ENCODE measurements around the gene EFTUD2.
"Not testable (repeated sequence)": the region's sequence is repeated elsewhere in the genome, so short reads cannot be mapped to it uniquely, and the experiment has no call there.

The EFTUD2 gene

DNA sequence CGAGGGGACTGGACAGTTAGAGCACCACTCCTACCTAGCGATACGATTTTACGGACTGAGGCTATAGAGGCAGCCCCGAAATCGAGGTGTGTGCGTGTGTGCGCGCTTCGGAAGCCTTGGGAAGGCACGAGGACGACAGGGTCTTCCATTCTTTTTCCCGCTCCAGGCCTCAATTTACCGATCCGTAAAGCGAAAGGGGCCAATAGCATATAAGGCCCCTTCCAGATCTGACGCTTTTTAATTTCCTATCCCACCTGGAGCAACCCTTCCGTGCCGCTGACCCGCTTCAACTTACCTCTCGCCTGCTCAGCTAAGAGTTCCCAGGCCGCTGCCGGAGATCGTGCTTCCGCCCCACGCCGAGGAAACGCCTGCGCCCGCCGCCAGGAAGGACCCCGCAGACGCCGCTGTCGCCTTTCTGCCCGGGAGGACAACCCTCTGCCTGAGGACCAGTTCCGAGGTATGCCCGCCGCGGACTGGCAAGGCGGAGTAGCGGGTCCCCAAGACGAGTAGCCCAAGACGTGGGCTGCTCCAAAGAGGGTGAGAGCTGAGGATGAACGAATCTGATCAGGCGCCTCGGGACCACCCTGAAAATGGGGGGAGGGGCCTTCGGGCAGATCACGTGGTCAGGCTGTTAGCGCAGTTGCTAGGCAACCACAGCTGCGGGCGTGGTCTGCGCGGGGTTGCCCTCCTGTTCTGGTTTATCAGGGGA lies at the start of gene EFTUD2:
Gene EFTUD2 (minus strand): TSS at position 372 of the 709 bp plus-strand sequence. CDS start 4,924 bp downstream, outside the sequence.
- no peak for TF ChIP-seq CTCF (IDR thresholded peaks at IDR 0.05; ENCODE audit: low read depth, low read length)
- H3K4me3 ChIP-seq (ENCODE audit: low read depth, low read length), result peak within 1 kb of the TSS; percentile 83

- TF ChIP-seq CTCF (IDR thresholded peaks at IDR 0.05; ENCODE audit: low read depth, low read length), result no peak
- peak overlapping the region; percentile 86 for H3K4me3 ChIP-seq (ENCODE audit: low read depth, low read length)
These were observed 49.1 kb upstream of the EFTUD2 start for GRCh38 chr17:44948315-44948795.

GRCh38 chr17:44947461-44948314 lies 48.4 kb upstream of the EFTUD2 start, which contains the start of gene KIF18B:
KIF18B (minus strand) TSS chr17:44947773; CDS start chr17:44936344, 11,429 bp downstream.
- H3K4me3 ChIP-seq (ENCODE audit: low read depth, low read length), result peak within 1 kb of the TSS; percentile 86
- no peak for TF ChIP-seq CTCF (IDR thresholded peaks at IDR 0.05; ENCODE audit: low read depth, low read length)

DNA sequence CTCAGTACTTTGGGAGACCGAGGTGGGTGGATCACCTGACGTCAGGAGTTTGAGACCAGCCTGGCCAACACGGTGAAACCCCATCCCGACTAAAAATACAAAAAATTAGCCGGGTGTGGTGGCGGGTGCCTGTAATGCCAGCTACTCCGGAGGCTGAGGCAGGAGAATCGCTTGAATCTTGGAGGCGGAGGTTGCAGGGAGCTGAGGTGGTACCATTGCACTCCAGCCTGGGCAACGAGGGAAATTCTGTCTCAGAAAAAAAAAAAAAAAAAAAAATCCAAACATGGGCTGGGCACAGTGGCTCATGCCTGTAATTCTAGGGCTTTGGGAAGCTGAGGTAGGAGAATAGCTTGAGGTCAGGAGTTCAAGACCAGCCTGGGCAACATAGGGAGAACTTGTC lies 46.4 kb upstream of the EFTUD2 start:
- H3K4me3 ChIP-seq (ENCODE audit: low read depth, low read length), result not testable (repeated sequence)

DNA sequence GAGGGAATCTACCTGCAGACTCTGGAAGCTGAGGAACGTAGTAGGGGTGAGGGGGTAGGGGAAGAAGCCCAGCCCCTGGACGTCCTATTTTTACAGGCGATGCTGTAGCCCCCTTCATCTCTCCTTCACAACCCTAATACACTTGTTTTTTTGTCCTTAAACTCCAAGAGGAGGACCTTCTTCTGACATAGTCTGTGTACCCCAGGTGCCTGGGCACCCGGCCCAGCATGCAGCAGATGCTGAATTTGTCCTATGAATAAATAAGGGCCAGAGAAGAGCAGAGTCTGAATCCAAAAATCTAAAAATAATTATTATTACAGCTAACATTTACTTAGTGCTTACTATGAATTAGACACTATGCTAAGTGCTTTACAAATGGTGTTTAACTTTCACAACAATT lies 43.2 kb upstream of the EFTUD2 start:
- TF ChIP-seq CTCF (IDR thresholded peaks at IDR 0.05; ENCODE audit: low read depth, low read length), result no peak
- H3K4me3 ChIP-seq (ENCODE audit: low read depth, low read length), result no peak overlapping the region

- no peak overlapping the region for H3K4me3 ChIP-seq (ENCODE audit: low read depth, low read length)
- TF ChIP-seq CTCF (IDR thresholded peaks at IDR 0.05; ENCODE audit: low read depth, low read length), result no peak
These were observed 42.6 kb upstream of the EFTUD2 start for GRCh38 chr17:44941712-44942331.

GRCh38 chr17:44940768-44941167 lies 41.5 kb upstream of the EFTUD2 start:
- no peak for TF ChIP-seq CTCF (IDR thresholded peaks at IDR 0.05; ENCODE audit: low read depth, low read length)
- no peak overlapping the region for H3K4me3 ChIP-seq (ENCODE audit: low read depth, low read length)

Data from WI38 (cell line).